ENCODE results near the gene GFRA1.

Gene GFRA1

DNA sequence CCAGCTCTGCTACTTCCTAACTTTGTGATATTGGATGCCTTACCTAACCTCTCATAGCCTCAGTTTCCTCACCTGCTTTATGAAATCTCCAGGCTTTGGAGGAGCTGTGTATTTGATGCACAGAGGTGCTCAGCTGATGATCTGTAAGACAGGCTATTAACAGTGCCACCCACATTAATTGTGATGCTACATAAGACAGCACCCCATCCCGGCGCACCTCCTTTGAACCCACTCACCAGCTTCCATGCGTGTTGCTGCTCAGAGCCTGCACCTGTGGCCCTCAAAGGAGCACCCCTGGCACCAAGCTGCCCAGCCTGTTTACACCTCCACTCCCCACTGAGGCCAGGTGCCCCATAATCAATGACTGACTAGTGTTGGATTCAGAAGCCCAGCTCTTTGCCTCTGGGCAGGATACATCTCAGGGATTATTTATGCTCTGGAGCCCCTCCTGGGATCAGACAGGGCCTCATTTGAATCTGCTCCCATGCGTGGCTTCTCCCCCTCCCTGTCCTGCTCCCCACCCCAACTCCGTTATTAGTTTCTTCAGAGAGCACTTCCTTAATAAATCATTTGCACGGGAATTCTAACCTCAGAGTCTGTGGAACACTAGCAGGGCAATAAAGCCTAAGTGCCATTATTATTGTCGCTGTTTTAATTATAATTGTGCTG, 87.7 kb downstream of the GFRA1 start:
- H3K4me3 ChIP-seq (ENCODE audit: low read length in 2 of 2): no peak overlapping the region
- no peak overlapping the region for H3K27ac ChIP-seq (ENCODE audit: low read depth in 2 of 2, low read length in 2 of 2)
- H3K9me3 ChIP-seq (ENCODE audit: control insufficient read depth in 2 of 2, low read length in 2 of 2): no peaks in the 10 kb centered on the region
- no peaks in the 10 kb centered on the region for H3K4me1 ChIP-seq (ENCODE audit: control insufficient read depth in 2 of 2, insufficient read depth in 2 of 2, low read length in 2 of 2)
- no peak overlapping the region for H3K9ac ChIP-seq (ENCODE audit: low read depth in 1 of 2, low read length in 2 of 2)
- H3K36me3 ChIP-seq (ENCODE audit: control insufficient read depth in 2 of 2, insufficient read depth in 2 of 2, low read length in 2 of 2): no peaks in the 10 kb centered on the region
- H3K27me3 ChIP-seq (ENCODE audit: control insufficient read depth in 2 of 2, insufficient read depth in 2 of 2, low read length in 2 of 2): no peaks in the 10 kb centered on the region

DNA sequence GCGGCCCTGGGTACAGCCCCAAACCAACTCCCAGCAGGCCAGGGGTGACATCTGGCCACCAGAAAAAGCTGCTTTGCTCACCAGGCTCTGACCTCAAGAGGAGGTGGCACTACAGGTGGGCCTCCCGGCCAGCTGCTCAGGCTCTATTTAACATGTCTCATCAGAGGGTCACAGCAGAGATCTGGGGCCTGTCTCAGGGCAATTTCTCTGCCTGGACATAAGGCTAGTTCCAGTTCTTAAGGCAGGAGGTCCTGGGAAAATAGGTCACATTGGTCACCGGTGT, 88.6 kb downstream of the GFRA1 start:
- H3K27ac ChIP-seq (ENCODE audit: low read depth in 2 of 2, low read length in 2 of 2): no peak overlapping the region
- H3K9me3 ChIP-seq (ENCODE audit: control insufficient read depth in 2 of 2, low read length in 2 of 2): no peaks in the 10 kb centered on the region
- H3K9ac ChIP-seq (ENCODE audit: low read depth in 1 of 2, low read length in 2 of 2): no peak overlapping the region
- no peaks in the 10 kb centered on the region for H3K4me1 ChIP-seq (ENCODE audit: control insufficient read depth in 2 of 2, insufficient read depth in 2 of 2, low read length in 2 of 2)
- no peak overlapping the region for H3K4me3 ChIP-seq (ENCODE audit: low read length in 2 of 2)
- H3K27me3 ChIP-seq (ENCODE audit: control insufficient read depth in 2 of 2, insufficient read depth in 2 of 2, low read length in 2 of 2): no peaks in the 10 kb centered on the region
- H3K36me3 ChIP-seq (ENCODE audit: control insufficient read depth in 2 of 2, insufficient read depth in 2 of 2, low read length in 2 of 2): no peaks in the 10 kb centered on the region

DNA sequence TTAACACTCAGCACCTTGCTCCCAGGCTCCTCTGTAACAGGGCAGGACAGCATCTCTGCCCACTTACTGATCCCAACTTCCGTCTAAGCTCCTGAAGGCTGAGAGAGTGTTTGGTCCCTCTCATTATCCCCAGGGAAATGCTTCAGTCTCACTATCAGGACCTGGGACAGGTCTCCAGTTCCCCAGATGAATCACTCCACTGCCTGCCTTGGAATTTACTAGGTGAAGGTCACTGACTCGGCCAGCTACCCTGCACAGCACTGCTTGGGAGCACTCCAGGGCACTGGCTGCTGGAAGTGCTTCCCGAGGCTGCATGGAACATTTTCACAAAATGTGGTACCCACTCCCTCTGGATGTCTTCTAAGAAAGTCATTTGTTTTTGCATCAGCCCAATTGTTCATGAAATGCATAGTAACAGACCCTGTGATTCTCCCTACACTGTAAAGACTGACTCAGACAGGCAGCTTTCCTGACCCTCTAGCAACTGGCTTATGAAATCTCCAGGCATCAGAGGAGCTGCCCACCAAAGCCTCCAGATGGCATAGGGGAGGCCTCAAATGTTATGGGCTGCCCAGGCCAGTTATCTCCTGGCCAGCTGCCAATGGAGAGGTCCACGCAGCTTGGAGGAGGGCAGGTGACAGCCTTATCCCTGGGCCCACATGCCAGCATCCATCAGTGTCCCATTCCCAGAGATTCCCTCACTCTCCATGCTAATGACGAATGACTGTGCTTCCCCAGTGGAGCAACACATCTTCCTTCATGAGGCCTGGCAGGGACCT, 89.1 kb downstream of the GFRA1 start:
- Histone ChIP-seq H3K9me3 (ENCODE audit: control insufficient read depth in 2 of 2, low read length in 2 of 2) (no peaks in the 10 kb centered on the region), H3K27me3 (ENCODE audit: control insufficient read depth in 2 of 2, insufficient read depth in 2 of 2, low read length in 2 of 2) (no peaks in the 10 kb centered on the region), H3K9ac (ENCODE audit: low read depth in 1 of 2, low read length in 2 of 2) (no peak overlapping the region), H3K36me3 (ENCODE audit: control insufficient read depth in 2 of 2, insufficient read depth in 2 of 2, low read length in 2 of 2) (no peaks in the 10 kb centered on the region), H3K4me3 (ENCODE audit: low read length in 2 of 2) (no peak overlapping the region), H3K4me1 (ENCODE audit: control insufficient read depth in 2 of 2, insufficient read depth in 2 of 2, low read length in 2 of 2) (no peaks in the 10 kb centered on the region), H3K27ac (ENCODE audit: low read depth in 2 of 2, low read length in 2 of 2) (no peak overlapping the region)

- H3K27ac ChIP-seq (ENCODE audit: low read depth in 2 of 2, low read length in 2 of 2): no peak overlapping the region
- H3K9ac ChIP-seq (ENCODE audit: low read depth in 1 of 2, low read length in 2 of 2): no peak overlapping the region
- H3K4me1 ChIP-seq (ENCODE audit: control insufficient read depth in 2 of 2, insufficient read depth in 2 of 2, low read length in 2 of 2): no peaks in the 10 kb centered on the region
- no peaks in the 10 kb centered on the region for H3K27me3 ChIP-seq (ENCODE audit: control insufficient read depth in 2 of 2, insufficient read depth in 2 of 2, low read length in 2 of 2)
- no peaks in the 10 kb centered on the region for H3K9me3 ChIP-seq (ENCODE audit: control insufficient read depth in 2 of 2, low read length in 2 of 2)
- H3K4me3 ChIP-seq (ENCODE audit: low read length in 2 of 2): no peak overlapping the region
- no peaks in the 10 kb centered on the region for H3K36me3 ChIP-seq (ENCODE audit: control insufficient read depth in 2 of 2, insufficient read depth in 2 of 2, low read length in 2 of 2)
These were observed 90.6 kb downstream of the GFRA1 start for GRCh38 chr10:116182426-116182825.

GRCh38 chr10:116178086-116178605, 94.9 kb downstream of the GFRA1 start:
- H3K9me3 ChIP-seq (ENCODE audit: control insufficient read depth in 2 of 2, low read length in 2 of 2): no peaks in the 10 kb centered on the region
- no peak overlapping the region for H3K4me3 ChIP-seq (ENCODE audit: low read length in 2 of 2)
- H3K36me3 ChIP-seq (ENCODE audit: control insufficient read depth in 2 of 2, insufficient read depth in 2 of 2, low read length in 2 of 2): no peaks in the 10 kb centered on the region
- H3K27me3 ChIP-seq (ENCODE audit: control insufficient read depth in 2 of 2, insufficient read depth in 2 of 2, low read length in 2 of 2): no peaks in the 10 kb centered on the region
- H3K9ac ChIP-seq (ENCODE audit: low read depth in 1 of 2, low read length in 2 of 2): no peak overlapping the region
- H3K27ac ChIP-seq (ENCODE audit: low read depth in 2 of 2, low read length in 2 of 2): no peak overlapping the region
- no peaks in the 10 kb centered on the region for H3K4me1 ChIP-seq (ENCODE audit: control insufficient read depth in 2 of 2, insufficient read depth in 2 of 2, low read length in 2 of 2)

DNA sequence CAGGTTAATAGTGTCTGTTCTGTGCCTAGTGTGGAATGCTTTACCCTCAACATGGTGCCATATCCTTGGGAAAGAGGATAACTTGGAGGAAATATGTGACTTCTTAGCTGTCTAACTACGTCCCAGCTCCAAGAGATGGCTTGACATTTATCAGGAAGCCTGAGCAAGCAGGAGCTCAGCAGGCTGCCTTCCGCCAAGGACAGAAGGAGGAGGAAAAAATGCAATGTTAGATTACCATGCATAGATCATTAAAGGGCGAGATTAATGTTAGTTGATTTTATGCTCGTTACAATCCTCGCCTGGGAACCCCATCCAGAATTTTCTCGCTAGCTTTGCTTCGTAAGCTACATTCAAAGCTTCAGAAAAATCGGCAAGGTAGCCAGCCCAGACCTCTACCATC, 97.8 kb downstream of the GFRA1 start:
- Histone ChIP-seq H3K4me1 (ENCODE audit: control insufficient read depth in 2 of 2, insufficient read depth in 2 of 2, low read length in 2 of 2) (no peaks in the 10 kb centered on the region), H3K9ac (ENCODE audit: low read depth in 1 of 2, low read length in 2 of 2) (no peak overlapping the region), H3K27ac (ENCODE audit: low read depth in 2 of 2, low read length in 2 of 2) (no peak overlapping the region), H3K27me3 (ENCODE audit: control insufficient read depth in 2 of 2, insufficient read depth in 2 of 2, low read length in 2 of 2) (no peaks in the 10 kb centered on the region), H3K9me3 (ENCODE audit: control insufficient read depth in 2 of 2, low read length in 2 of 2) (no peaks in the 10 kb centered on the region), H3K36me3 (ENCODE audit: control insufficient read depth in 2 of 2, insufficient read depth in 2 of 2, low read length in 2 of 2) (no peaks in the 10 kb centered on the region), H3K4me3 (ENCODE audit: low read length in 2 of 2) (no peak overlapping the region)

DNA sequence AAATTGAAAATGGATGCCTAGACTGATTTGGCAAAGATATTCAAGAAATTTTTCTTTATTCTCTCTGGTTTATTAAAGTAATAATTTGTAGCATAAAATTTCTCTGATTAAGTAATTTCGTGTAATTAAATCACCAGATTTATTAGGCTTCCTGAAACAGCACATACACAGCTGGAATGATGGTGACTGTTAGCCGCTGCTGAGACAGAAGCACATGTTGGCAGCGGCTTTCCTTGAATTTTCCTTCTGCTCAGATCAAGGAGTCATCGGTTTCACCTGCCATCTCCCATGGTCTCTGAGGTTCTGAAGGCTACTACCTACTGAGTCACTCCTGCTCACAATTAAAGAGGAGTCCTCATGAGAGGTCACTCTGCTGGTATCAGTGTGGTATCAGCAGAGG, 101.5 kb downstream of the GFRA1 start:
- H3K27me3 ChIP-seq (ENCODE audit: control insufficient read depth in 2 of 2, insufficient read depth in 2 of 2, low read length in 2 of 2): no peaks in the 10 kb centered on the region
- H3K4me1 ChIP-seq (ENCODE audit: control insufficient read depth in 2 of 2, insufficient read depth in 2 of 2, low read length in 2 of 2): no peaks in the 10 kb centered on the region
- no peaks in the 10 kb centered on the region for H3K36me3 ChIP-seq (ENCODE audit: control insufficient read depth in 2 of 2, insufficient read depth in 2 of 2, low read length in 2 of 2)
- H3K9ac ChIP-seq (ENCODE audit: low read depth in 1 of 2, low read length in 2 of 2): no peak overlapping the region
- H3K9me3 ChIP-seq (ENCODE audit: control insufficient read depth in 2 of 2, low read length in 2 of 2): no peaks in the 10 kb centered on the region
- no peak overlapping the region for H3K27ac ChIP-seq (ENCODE audit: low read depth in 2 of 2, low read length in 2 of 2)
- H3K4me3 ChIP-seq (ENCODE audit: low read length in 2 of 2): no peak overlapping the region

DNA sequence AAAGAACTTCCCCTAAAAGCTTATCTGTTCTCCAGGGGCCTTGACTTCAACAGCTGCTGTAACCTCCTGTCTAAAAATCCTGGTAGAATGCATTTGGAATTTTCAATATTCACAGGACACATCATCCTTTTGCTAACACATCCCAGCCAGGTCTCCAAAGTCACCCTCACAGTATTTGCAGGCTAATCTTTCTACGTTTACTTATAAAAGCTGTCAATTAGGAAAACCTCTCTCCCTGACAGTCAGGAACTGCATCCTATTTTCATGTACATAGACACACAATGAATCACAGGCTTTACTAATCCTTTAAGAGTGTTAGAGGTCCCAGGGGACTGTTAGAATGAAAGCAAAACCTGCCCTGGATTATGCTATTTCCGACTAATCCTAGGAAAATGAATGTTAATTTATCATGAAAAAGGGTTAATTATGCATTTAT, 102.2 kb downstream of the GFRA1 start:
- Histone ChIP-seq H3K27ac (ENCODE audit: low read depth in 2 of 2, low read length in 2 of 2) (no peak overlapping the region), H3K36me3 (ENCODE audit: control insufficient read depth in 2 of 2, insufficient read depth in 2 of 2, low read length in 2 of 2) (no peaks in the 10 kb centered on the region), H3K4me1 (ENCODE audit: control insufficient read depth in 2 of 2, insufficient read depth in 2 of 2, low read length in 2 of 2) (no peaks in the 10 kb centered on the region), H3K27me3 (ENCODE audit: control insufficient read depth in 2 of 2, insufficient read depth in 2 of 2, low read length in 2 of 2) (no peaks in the 10 kb centered on the region), H3K9me3 (ENCODE audit: control insufficient read depth in 2 of 2, low read length in 2 of 2) (no peaks in the 10 kb centered on the region), H3K9ac (ENCODE audit: low read depth in 1 of 2, low read length in 2 of 2) (no peak overlapping the region), H3K4me3 (ENCODE audit: low read length in 2 of 2) (no peak overlapping the region)

GRCh38 chr10:116169782-116170445, 103.1 kb downstream of the GFRA1 start:
- Histone ChIP-seq H3K9me3 (ENCODE audit: control insufficient read depth in 2 of 2, low read length in 2 of 2) (no peaks in the 10 kb centered on the region), H3K4me3 (ENCODE audit: low read length in 2 of 2) (no peak overlapping the region), H3K27ac (ENCODE audit: low read depth in 2 of 2, low read length in 2 of 2) (no peak overlapping the region), H3K36me3 (ENCODE audit: control insufficient read depth in 2 of 2, insufficient read depth in 2 of 2, low read length in 2 of 2) (no peaks in the 10 kb centered on the region), H3K4me1 (ENCODE audit: control insufficient read depth in 2 of 2, insufficient read depth in 2 of 2, low read length in 2 of 2) (no peaks in the 10 kb centered on the region), H3K27me3 (ENCODE audit: control insufficient read depth in 2 of 2, insufficient read depth in 2 of 2, low read length in 2 of 2) (no peaks in the 10 kb centered on the region), H3K9ac (ENCODE audit: low read depth in 1 of 2, low read length in 2 of 2) (no peak overlapping the region)

DNA sequence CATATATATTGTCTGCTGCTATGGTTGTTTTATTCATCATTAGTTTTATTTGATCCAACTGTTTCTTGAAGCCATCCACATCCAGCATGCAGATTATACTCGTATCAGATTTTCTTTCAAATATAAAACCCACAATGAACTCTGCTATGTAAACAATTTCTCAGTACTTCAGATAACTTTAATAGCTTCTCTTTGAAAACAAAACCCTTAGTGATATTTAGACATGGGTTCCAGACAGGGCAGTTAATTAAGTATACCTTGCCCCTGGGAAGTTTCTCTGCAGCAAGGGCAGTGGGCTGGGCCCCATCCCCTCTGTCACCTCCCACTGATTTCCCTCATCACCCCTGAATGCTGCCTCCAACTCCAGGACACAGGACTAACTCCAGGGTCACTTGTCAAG, 104.3 kb downstream of the GFRA1 start:
- Histone ChIP-seq H3K9ac (ENCODE audit: low read depth in 1 of 2, low read length in 2 of 2) (no peak overlapping the region), H3K4me3 (ENCODE audit: low read length in 2 of 2) (no peak overlapping the region), H3K9me3 (ENCODE audit: control insufficient read depth in 2 of 2, low read length in 2 of 2) (no peaks in the 10 kb centered on the region), H3K27me3 (ENCODE audit: control insufficient read depth in 2 of 2, insufficient read depth in 2 of 2, low read length in 2 of 2) (no peaks in the 10 kb centered on the region), H3K27ac (ENCODE audit: low read depth in 2 of 2, low read length in 2 of 2) (no peak overlapping the region), H3K4me1 (ENCODE audit: control insufficient read depth in 2 of 2, insufficient read depth in 2 of 2, low read length in 2 of 2) (no peaks in the 10 kb centered on the region), H3K36me3 (ENCODE audit: control insufficient read depth in 2 of 2, insufficient read depth in 2 of 2, low read length in 2 of 2) (no peaks in the 10 kb centered on the region)
